ENCODE results near the gene HOXA3. TPM values are rescaled to one million over a fixed set of nuclear protein-coding genes. Genes with fewer than 3 reads are reported as not detected.

HOXA3 gene
- total RNA-seq, 1 experiment from 2014 or later, result 50.5 TPM

- Histone ChIP-seq H2AFZ (no peak overlapping the region), H3K79me2 (ENCODE audit: low read depth) (no peaks in the 10 kb centered on the region), H3F3A (ENCODE audit: insufficient read depth, low read depth) (peaks cover 26% of the 10 kb centered on the region), H3K4me1 (replicated peaks; ENCODE audit: insufficient read depth) (peaks cover 6% of the 10 kb centered on the region), H3K4me3 (no peak overlapping the region), H3K4me2 (no peak overlapping the region), H3K9me2 (ENCODE audit: insufficient read depth) (no peaks in the 10 kb centered on the region), H3K36me3 (ENCODE audit: low read depth) (no peaks in the 10 kb centered on the region), H4K20me1 (ENCODE audit: insufficient read depth) (no peaks in the 10 kb centered on the region), H3K9me3 (ENCODE audit: insufficient read depth, low read depth) (no peaks in the 10 kb centered on the region), H3K27ac (no peak overlapping the region), H3K27me3 (ENCODE audit: insufficient read depth, low read depth) (no peaks in the 10 kb centered on the region)
- ChIA-PET POLR2A (ENCODE audit: unreplicated experiment) (no interaction called here), CTCF (no interaction called here)
- intact Hi-C loops (cut with micrococcal nuclease; ENCODE audit: unreplicated experiment), result no loop called here
- BruUV-seq (replicated peaks), result no TSS peak
- TF ChIP-seq EZH2 (IDR thresholded peaks at IDR 0.05; ENCODE audit: low read depth), result no peak
- no peak for TF ChIP-seq CTCF (conservative IDR thresholded peaks at IDR 0.05)
- DNase-seq, result no peak
Measured at GRCh38 chr7:27188386-27189294, 36.3 kb upstream of the HOXA3 start.

DNA sequence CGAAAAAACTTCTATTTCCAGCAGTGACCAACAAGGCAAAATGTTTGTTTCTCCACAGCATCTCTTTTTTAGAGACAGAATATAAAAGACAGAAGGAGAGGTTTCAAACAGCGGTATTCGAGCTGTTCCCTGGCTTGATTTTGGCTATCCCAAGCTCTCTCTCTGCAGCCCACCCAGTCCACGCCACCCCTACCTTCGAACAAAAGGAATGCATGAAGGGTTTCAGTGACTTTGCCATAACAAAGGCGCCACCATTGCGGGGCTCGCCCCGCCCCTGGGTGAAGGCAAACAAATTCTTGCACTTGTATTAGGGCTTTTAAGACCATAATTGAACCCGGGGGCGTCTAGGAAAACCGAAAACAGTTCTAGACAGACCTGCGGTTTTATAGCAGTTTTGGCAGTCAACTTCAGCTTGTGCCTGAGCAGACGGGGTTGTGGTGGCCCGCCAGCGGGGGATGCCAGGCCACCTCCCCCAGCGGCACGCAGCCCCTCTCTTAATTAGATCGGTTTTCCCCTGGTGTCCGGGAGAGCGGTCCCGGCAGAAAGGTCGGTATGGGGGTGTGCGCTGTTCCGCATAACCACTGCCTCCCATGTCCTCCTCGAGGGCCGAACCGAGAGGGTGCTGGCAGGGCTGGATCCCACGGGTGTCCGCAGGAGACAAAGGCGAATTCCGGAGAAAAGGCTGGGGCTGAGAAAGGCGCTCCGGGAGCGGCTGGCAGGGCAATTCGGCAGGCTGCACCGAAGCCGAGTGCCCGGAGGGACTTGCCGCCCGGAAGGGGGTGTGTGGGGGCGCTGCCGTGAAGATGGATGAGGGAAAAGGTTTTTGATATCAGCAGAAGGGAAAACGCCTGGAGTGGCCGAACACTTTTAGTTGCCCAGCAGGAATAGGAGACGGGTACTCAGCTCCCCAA, 35.3 kb upstream of the HOXA3 start:
- H3K27me3 ChIP-seq (ENCODE audit: insufficient read depth, low read depth), result no peaks in the 10 kb centered on the region
- H3K27ac ChIP-seq, result no peak overlapping the region
- no peaks in the 10 kb centered on the region for H3K9me2 ChIP-seq (ENCODE audit: insufficient read depth)
- POLR2A ChIA-PET (ENCODE audit: unreplicated experiment), result interaction anchor here (0.6 kb wide), 1 partner anchor 433 kb away, joined by 4 read pairs; no protein-coding TSS in a partner anchor
- TF ChIP-seq CTCF (conservative IDR thresholded peaks at IDR 0.05) (no peak), EZH2 (IDR thresholded peaks at IDR 0.05; ENCODE audit: low read depth) (no peak)
- no TSS peak for BruUV-seq (replicated peaks)
- H3F3A ChIP-seq (ENCODE audit: insufficient read depth, low read depth), result peaks cover 26% of the 10 kb centered on the region
- no peak overlapping the region for H3K4me3 ChIP-seq
- H4K20me1 ChIP-seq (ENCODE audit: insufficient read depth), result no peaks in the 10 kb centered on the region
- no peaks in the 10 kb centered on the region for H3K9me3 ChIP-seq (ENCODE audit: insufficient read depth, low read depth)
- no peak overlapping the region for H3K4me2 ChIP-seq
- intact Hi-C loops (cut with micrococcal nuclease; ENCODE audit: unreplicated experiment), result no loop called here
- no peak for DNase-seq
- no peaks in the 10 kb centered on the region for H3K36me3 ChIP-seq (ENCODE audit: low read depth)
- H2AFZ ChIP-seq, result no peak overlapping the region
- H3K79me2 ChIP-seq (ENCODE audit: low read depth), result no peaks in the 10 kb centered on the region
- H3K4me1 ChIP-seq (replicated peaks; ENCODE audit: insufficient read depth), result peaks cover 12% of the 10 kb centered on the region
- CTCF ChIA-PET, result interaction anchor here (0.9 kb wide), 1 partner anchor 874 kb away, joined by 3 read pairs; no protein-coding TSS in a partner anchor
